ENCODE results near the gene CCDC121.
A peak's percentile ranks its signal among the peaks of the same experiment; 100 is the strongest.

CCDC121 gene

GRCh38 chr2:27628767-27629709 is at the start of gene CCDC121, which contains the start of gene GPN1:
TSS of gene CCDC121 (minus strand) at chr2:27629012. CDS start at chr2:27627799, 1,213 bp downstream.
TSS of gene GPN1 (plus strand) at chr2:27629050. CDS start at chr2:27629059, 9 bp downstream.
- H3K4me3 ChIP-seq (replicated peaks in 1 of 2; ENCODE audit: low read depth in 2 of 2, low read length in 2 of 2): peak within 1 kb of the TSS; percentile 77 to 88
- DNase-seq (ENCODE audit: low read depth in 2 of 2): peak; percentile 90 to 95
- TF ChIP-seq CTCF (IDR thresholded peaks at IDR 0.05; ENCODE audit: low read depth, low read length): no peak

DNA sequence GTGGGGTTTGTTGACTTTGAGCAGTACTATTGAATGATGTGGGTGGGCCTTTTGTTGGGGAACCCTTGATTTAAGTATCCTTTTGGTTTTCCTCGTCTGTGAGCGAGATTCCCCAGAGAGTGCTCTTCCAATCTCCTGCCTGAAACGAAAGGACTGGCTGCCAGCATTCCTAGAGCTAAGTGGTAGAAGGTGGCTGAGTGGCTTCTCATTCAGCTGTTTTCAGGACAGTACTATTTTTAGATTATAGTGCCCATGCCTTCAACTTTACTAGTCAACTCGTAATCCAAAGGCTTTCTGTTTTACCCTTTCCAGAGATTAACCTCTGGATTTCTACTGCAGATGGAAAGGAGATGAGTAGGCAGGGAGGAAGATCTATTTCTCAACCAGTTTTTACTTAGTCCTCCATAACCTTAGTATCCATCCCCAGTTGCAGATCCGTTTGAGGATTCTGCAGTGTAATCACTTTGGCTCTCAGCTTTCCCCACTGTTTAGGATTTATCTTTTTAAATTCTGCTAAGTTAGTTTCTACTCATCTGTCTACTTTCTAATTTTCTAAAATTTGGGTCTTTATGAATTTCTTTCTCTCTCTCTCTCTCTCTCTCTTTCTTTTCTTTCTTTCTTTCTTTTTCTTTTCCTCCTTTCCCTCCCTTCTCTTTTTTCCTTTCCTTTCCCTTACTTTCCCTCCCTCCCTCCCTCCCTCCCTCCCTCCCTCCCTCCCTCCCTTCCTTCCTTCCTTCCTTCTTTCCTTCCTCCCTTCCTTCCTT is 44.1 kb upstream of the CCDC121 start:
- no peak overlapping the region for H3K4me3 ChIP-seq (replicated peaks in 1 of 2; ENCODE audit: low read depth in 2 of 2, low read length in 2 of 2)
- TF ChIP-seq CTCF (IDR thresholded peaks at IDR 0.05; ENCODE audit: low read depth, low read length): no peak
- DNase-seq (ENCODE audit: low read depth in 2 of 2): no peak

DNA sequence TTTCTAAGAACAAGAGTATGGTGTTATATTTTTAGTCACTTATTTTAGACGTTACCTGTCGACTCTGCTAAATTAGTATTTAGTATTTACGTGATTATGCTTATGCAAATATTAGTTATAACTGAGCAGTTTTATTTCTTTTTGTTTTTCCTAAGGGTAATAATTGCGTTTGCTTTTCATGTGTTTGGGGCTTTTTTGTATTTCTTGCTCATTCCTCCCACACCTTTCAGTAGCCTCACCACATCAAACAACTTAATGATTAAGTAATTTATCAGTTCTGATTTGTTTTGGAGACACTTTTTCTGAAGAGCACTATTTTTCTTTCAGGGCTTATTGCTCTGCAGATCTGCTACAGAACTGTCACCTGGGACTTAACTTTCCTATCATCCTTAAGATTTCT is 42.4 kb upstream of the CCDC121 start:
- H3K4me3 ChIP-seq (replicated peaks in 1 of 2; ENCODE audit: low read depth in 2 of 2, low read length in 2 of 2): no peak overlapping the region
- no peak for TF ChIP-seq CTCF (IDR thresholded peaks at IDR 0.05; ENCODE audit: low read depth, low read length)
- no peak for DNase-seq (ENCODE audit: low read depth in 2 of 2)

DNA sequence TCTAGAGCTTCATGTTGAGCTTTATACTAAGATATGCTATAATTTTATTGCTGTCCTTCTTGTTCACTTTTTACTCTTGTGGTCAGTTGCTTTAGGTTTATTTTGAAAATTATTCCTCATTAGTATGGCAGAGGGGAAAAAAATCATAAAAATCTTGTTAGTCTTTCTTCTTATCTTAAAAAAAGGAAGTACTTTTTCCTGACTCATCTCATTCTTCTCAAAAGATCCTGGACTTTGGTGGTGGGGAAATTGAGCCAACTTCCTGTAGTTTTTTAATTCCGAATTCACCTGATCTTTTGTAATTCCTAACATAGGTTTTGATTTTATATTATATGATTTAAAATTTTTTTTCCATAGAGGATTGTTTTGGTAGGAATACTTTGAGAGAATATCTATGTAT is 38.6 kb upstream of the CCDC121 start:
- no peak for TF ChIP-seq CTCF (IDR thresholded peaks at IDR 0.05; ENCODE audit: low read depth, low read length)
- H3K4me3 ChIP-seq (replicated peaks in 1 of 2; ENCODE audit: low read depth in 2 of 2, low read length in 2 of 2): no peak overlapping the region
- no peak for DNase-seq (ENCODE audit: low read depth in 2 of 2)

DNA sequence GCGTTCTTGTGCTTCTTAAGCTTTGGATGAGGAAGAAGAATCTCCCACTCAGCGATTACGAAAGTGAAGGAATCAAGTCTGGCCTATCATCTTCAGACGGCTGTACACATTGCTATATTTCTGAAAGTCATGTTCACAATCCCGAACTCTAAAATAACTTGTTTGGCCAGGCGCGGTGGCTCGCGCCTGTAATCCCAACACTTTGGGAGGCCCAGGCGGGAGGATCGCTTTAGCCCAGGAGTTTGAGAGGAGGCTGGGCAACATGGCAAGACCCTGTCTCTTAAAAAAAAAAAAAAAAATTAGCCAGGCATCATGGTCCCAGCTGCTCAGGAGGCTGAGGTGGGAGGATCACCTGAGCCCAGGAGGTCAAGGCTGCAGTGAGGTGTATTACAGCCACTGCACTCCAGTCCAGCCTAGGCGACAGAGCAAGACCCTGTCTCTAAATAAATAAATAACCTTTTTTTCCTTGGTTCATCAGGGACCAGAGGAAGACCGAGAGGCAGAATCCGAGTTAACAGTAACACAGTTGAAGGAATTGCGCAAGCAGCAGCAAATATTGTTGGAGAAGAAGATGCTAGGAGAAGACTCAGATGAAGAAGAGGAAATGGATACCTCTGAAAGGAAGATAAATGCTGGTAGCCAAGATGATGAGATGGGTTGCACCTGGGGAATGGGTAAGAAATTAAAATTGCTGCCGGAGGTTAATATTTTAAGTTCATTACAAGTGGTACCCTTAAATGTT is 36.0 kb upstream of the CCDC121 start:
- H3K4me3 ChIP-seq (replicated peaks in 1 of 2; ENCODE audit: low read depth in 2 of 2, low read length in 2 of 2): peak overlapping the region; percentile 96 to 98
- no peak for TF ChIP-seq CTCF (IDR thresholded peaks at IDR 0.05; ENCODE audit: low read depth, low read length)
- DNase-seq (ENCODE audit: low read depth in 2 of 2): no peak

DNA sequence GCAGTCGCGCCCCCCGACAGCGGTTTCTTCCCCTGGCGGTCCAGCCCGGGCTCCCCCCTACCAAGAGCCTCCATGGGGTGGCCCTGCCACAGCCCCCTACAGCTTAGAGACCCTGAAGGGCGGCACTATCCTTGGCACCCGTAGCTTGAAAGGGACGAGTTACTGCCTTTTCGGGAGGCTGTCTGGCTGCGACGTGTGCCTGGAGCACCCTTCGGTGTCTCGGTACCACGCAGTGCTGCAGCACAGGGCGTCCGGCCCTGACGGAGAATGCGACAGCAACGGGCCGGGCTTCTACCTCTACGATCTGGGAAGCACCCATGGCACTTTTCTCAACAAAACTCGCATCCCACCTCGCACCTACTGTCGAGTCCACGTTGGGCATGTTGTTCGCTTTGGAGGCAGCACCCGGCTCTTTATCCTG is 35.4 kb upstream of the CCDC121 start:
- peak; percentile 4 for TF ChIP-seq CTCF (IDR thresholded peaks at IDR 0.05; ENCODE audit: low read depth, low read length)
- H3K4me3 ChIP-seq (replicated peaks in 1 of 2; ENCODE audit: low read depth in 2 of 2, low read length in 2 of 2): peak overlapping the region; percentile 96 to 98
- no peak for DNase-seq (ENCODE audit: low read depth in 2 of 2)

All from cardiac fibroblast (primary cell).